ENCODE data around the gene CRIP3. TPM values are rescaled to one million over a fixed set of nuclear protein-coding genes. Genes with fewer than 3 reads are reported as not detected.

Gene CRIP3
- polyA plus RNA-seq, 3 donors: 1.2 to 12.8 (median 1.6) TPM

DNA sequence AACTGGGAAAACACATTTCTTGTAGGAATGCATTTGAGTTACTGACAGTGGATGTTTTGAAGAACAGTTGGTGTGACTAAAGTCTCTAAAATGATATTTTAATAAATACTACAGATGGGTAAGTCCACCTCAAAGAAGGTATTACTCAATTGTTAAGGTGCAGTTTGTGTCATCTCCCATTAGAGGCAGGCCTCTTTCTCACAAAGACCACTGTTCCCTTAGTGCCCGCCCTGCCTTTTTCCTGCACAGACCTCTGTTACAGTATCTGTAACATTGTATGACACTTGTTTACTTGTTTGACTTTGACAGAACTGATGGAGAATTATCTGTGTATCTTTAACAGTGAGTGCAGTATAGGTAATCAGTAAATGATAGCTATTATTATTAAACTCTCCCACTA, 5.2 kb upstream of the CRIP3 start:
- H3K9me3 Mint-ChIP-seq: peaks cover 0 to 3% (median 0%) of the 10 kb centered on the region in 7 donors
- H3K27me3 Mint-ChIP-seq (ENCODE audit: low read depth in 3 of 3): no peaks in the 10 kb centered on the region
- H3K4me3 Mint-ChIP-seq: no peak overlapping the region
- intact Hi-C loops (cut with micrococcal nuclease): no loop called here
- H3K4me1 ChIP-seq (ENCODE audit: control insufficient read depth in 1 of 2, insufficient read depth in 2 of 2, low read length in 2 of 2): peaks cover 82 to 94% of the 10 kb centered on the region in 2 donors
- H3K4me3 ChIP-seq (replicated peaks in 1 of 3; ENCODE audit: low read depth in 2 of 3, low read length in 3 of 3): peak overlapping the region in 1 of 3 experiments; percentile 44
- H3K79me2 ChIP-seq (ENCODE audit: insufficient read depth, low read length): no peaks in the 10 kb centered on the region
- WGBS (ENCODE audit: insufficient coverage): no CpG with 5 or more reads among the region's 1 CpG
- no peak overlapping the region for H3K27ac ChIP-seq (ENCODE audit: low read depth in 1 of 2, low read length in 2 of 2)
- no peaks in the 10 kb centered on the region for H3K9me3 ChIP-seq (replicated peaks in 1 of 2; ENCODE audit: control insufficient read depth in 1 of 2, insufficient read depth in 1 of 2, low read length in 2 of 2)
- H3K9ac ChIP-seq (ENCODE audit: insufficient read depth, low read length, poor library complexity, severe bottlenecking): no peak overlapping the region
- no peaks in the 10 kb centered on the region for H4K20me1 ChIP-seq (ENCODE audit: insufficient read depth, low read length)
- H3K36me3 ChIP-seq (replicated peaks in 1 of 2; ENCODE audit: control insufficient read depth in 1 of 2, insufficient read depth in 2 of 2, low read length in 2 of 2): no peaks in the 10 kb centered on the region
- TF ChIP-seq, protein P1, sequence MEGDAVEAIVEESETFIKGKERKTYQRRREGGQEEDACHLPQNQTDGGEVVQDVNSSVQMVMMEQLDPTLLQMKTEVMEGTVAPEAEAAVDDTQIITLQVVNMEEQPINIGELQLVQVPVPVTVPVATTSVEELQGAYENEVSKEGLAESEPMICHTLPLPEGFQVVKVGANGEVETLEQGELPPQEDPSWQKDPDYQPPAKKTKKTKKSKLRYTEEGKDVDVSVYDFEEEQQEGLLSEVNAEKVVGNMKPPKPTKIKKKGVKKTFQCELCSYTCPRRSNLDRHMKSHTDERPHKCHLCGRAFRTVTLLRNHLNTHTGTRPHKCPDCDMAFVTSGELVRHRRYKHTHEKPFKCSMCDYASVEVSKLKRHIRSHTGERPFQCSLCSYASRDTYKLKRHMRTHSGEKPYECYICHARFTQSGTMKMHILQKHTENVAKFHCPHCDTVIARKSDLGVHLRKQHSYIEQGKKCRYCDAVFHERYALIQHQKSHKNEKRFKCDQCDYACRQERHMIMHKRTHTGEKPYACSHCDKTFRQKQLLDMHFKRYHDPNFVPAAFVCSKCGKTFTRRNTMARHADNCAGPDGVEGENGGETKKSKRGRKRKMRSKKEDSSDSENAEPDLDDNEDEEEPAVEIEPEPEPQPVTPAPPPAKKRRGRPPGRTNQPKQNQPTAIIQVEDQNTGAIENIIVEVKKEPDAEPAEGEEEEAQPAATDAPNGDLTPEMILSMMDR (IDR thresholded peaks at IDR 0.05): no peak
- no peak overlapping the region for H2AFZ ChIP-seq (ENCODE audit: insufficient read depth, low read depth, low read length, poor library complexity, severe bottlenecking)
- peaks cover 87% of the 10 kb centered on the region for H3K4me1 Mint-ChIP-seq
- H3K27me3 ChIP-seq (ENCODE audit: control insufficient read depth in 2 of 2, insufficient read depth in 2 of 2, low read length in 2 of 2): no peaks in the 10 kb centered on the region
- no peak overlapping the region for H3K4me2 ChIP-seq (replicated peaks; ENCODE audit: extremely low read depth, low read length, poor library complexity, severe bottlenecking)
- peaks cover 3 to 8% of the 10 kb centered on the region in 2 donors for H3K36me3 Mint-ChIP-seq
- H3K27ac Mint-ChIP-seq: peak overlapping the region in 3 of 7 donors; percentile 7 to 96 (median 88)
- DNase-seq: no peak

DNA sequence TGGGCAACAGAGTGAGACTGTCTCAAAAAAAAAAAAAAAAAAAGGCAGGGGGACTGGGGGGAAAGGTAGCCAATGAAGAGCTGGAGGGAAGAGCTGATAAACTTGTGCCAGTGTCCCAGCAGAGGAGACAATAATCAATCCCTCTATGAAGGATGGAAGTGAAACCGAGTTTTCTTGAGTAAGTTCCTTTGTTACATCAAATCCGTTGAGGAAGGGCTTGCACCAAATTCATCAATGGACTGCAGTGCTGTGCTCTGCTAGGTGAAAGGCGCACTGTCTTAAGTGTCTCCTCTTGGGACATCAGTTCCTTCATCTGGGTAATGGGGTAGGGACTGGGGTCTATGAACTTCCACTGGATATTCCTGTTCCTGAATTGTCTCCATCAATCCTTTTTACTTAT, 3.0 kb upstream of the CRIP3 start:
- peaks cover 0 to under 1% (median 0%) of the 10 kb centered on the region in 3 donors for H3K27me3 Mint-ChIP-seq (ENCODE audit: low read depth in 3 of 3)
- H3K4me1 Mint-ChIP-seq: peaks cover 83% of the 10 kb centered on the region
- peaks cover 0 to 3% (median 0%) of the 10 kb centered on the region in 7 donors for H3K9me3 Mint-ChIP-seq
- Histone ChIP-seq H4K20me1 (ENCODE audit: insufficient read depth, low read length) (no peaks in the 10 kb centered on the region), H3K27me3 (ENCODE audit: control insufficient read depth in 2 of 2, insufficient read depth in 2 of 2, low read length in 2 of 2) (no peaks in the 10 kb centered on the region), H3K4me1 (ENCODE audit: control insufficient read depth in 1 of 2, insufficient read depth in 2 of 2, low read length in 2 of 2) (peaks cover 74 to 86% of the 10 kb centered on the region in 2 donors), H3K79me2 (ENCODE audit: insufficient read depth, low read length) (no peaks in the 10 kb centered on the region), H3K4me3 (replicated peaks in 1 of 3; ENCODE audit: low read depth in 2 of 3, low read length in 3 of 3) (peak overlapping the region in 1 of 3 experiments; percentile 29), H2AFZ (ENCODE audit: insufficient read depth, low read depth, low read length, poor library complexity, severe bottlenecking) (no peak overlapping the region), H3K9ac (ENCODE audit: insufficient read depth, low read length, poor library complexity, severe bottlenecking) (no peak overlapping the region), H3K27ac (ENCODE audit: low read depth in 1 of 2, low read length in 2 of 2) (peak overlapping the region; percentile 0 to 68), H3K4me2 (replicated peaks; ENCODE audit: extremely low read depth, low read length, poor library complexity, severe bottlenecking) (peak overlapping the region; percentile 39), H3K9me3 (replicated peaks in 1 of 2; ENCODE audit: control insufficient read depth in 1 of 2, insufficient read depth in 1 of 2, low read length in 2 of 2) (no peaks in the 10 kb centered on the region), H3K36me3 (replicated peaks in 1 of 2; ENCODE audit: control insufficient read depth in 1 of 2, insufficient read depth in 2 of 2, low read length in 2 of 2) (no peaks in the 10 kb centered on the region)
- intact Hi-C loops (cut with micrococcal nuclease): no loop called here
- TF ChIP-seq, protein P1 (IDR thresholded peaks at IDR 0.05): no peak
- peak overlapping the region in 1 of 2 donors; percentile 39 for H3K4me3 Mint-ChIP-seq
- WGBS (ENCODE audit: insufficient coverage): no CpG with 5 or more reads among the region's 3 CpGs
- peak; percentile 43 to 80 (median 69) for DNase-seq
- peak overlapping the region; percentile 50 to 96 (median 85) for H3K27ac Mint-ChIP-seq
- H3K36me3 Mint-ChIP-seq: peaks cover 3 to 8% of the 10 kb centered on the region in 2 donors

All from CD14-positive monocyte (primary cell).